Inflammatory macrophage (primary cell): ENCODE data around the gene ZNF319.

ENCODE experiments used
- DNase-seq, 2 donors: peaks; one replicate each; pipeline ENCODE4 v3.0.0-alpha.2; 2020 to 2022
- total RNA-seq, 18 experiments: gene quantifications; one replicate each; lab custom pipeline; 2026; ENCODE audit warnings: mixed read lengths in 6 of 18, inconsistent platforms in 2 of 18; lab: John Stamatoyannopoulos, UW

ZNF319 gene
- total RNA-seq, result 0.88 to 13.6 (median 7.7) reads per million in 18 experiments

DNA sequence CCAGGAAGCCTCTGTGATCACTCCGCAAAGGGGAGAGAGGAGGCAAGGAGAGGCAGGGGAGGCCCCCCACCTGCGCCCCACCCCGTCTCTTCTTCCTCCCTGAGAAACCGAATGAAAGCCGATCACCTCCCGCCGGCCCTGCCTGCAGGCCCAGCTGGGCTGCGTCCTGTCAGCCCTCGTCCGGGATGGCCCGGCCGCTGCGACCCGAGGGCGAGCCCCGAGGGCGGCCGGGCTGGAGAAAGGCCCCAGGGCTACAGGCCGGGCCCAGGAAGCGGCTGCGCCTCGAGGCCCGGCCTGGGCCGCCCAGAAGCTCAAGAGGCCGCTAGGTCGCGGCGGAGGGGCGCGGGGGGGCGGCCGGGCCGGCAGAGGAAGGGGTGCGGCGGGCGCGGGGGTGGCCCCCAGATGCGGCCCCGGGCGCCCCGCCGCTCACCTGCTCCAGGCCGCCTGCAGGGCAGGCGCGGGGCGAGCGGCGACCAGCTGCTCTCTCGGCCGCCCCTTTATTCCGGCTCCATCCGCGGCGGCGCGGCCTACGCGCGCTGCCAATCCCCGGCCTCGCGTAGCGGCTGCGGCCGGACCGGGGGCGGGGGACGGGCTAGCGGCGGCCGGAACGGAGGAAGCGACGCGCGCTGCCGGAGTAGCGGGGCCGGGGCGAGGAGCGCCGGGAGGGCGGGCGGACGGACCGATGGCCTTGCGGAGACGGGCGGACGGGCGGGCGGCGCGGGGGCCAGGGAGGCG lies at the start of gene ZNF319:
TSS of gene ZNF319 (minus strand) at position 702 of the 735 bp plus-strand sequence. CDS start 2,407 bp downstream, outside the sequence.
- no peak for DNase-seq

DNA sequence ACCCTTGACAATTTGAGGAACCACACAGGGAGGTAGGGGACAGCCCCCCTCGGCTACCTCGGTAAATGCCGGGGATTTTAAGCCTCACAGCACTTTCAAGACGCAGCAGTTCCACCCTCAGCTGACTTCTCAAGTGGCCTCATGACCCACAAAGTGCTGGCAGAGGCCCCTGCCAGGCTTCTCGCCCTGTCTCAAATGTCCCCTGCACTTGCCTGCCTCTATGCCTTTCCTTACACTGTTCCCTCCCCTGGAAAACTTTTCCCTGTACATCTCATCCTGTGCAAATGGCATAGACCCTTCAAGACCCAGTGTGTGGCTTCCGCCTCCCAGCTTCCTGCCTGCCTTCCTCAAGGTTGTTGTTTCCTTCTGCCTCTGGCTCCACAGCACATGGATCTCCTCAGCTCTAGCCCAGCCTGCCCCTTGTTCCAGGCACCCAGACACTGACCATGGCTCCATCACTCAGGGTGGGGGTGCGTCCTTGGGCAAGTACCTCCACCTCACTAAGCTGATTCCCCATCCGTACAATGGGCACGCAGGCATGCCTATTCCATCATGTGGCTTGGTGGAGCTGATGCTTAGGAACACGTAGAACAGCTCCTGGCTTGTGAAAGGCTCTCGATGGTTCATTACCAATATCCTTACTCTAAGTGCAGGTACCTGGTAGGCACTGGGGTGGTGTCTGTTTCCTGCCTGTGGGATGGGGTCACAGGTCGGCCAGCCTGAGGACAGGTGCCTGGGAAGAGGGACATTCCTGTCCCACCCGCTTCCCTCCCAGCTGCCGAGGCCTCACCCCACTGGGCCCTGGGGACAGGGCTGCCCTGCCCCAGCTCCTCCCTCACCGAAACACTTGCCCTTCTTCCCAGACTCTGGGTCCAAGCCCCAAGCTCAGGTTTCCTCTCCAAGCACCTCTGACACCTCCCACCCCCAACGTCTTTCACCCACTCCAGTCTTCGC lies 49.0 kb upstream of the ZNF319 start:
- DNase-seq, result no peak

DNA sequence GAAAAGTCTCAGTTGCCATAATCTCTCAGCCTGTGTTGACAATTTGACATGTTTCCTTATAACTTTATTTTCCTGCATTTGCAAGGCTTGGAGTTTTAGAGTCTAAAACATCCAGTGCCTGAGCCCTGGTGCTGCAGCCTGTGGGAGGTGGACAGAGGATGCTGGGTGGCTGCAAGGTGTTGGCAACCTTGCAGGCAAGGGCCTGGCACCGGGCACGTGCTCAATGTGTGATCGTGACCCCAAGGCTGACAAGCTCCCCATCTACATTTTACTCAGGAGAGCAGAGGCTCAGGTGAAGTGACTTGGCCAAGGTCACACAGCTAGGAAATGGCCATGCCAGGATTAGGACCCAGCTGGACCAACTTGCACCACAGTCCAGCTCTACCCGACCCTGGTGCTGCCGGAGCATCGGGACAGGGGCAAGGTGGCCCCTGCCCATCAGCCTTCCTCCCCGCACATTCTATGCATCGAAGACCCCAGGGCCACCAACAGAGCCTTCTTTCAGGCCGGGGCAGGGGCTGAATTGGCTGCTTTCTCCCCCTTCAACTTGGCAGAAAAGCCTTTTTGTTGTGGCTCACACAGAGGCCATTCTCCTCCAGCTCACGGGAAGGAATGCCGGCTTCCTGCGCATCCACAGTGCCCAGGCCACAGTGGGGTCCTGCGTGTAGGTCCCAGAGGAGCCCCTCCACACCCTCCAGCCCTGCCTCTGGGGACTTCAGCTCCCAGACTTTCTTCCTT lies 48.2 kb upstream of the ZNF319 start:
- DNase-seq, result no peak

DNA sequence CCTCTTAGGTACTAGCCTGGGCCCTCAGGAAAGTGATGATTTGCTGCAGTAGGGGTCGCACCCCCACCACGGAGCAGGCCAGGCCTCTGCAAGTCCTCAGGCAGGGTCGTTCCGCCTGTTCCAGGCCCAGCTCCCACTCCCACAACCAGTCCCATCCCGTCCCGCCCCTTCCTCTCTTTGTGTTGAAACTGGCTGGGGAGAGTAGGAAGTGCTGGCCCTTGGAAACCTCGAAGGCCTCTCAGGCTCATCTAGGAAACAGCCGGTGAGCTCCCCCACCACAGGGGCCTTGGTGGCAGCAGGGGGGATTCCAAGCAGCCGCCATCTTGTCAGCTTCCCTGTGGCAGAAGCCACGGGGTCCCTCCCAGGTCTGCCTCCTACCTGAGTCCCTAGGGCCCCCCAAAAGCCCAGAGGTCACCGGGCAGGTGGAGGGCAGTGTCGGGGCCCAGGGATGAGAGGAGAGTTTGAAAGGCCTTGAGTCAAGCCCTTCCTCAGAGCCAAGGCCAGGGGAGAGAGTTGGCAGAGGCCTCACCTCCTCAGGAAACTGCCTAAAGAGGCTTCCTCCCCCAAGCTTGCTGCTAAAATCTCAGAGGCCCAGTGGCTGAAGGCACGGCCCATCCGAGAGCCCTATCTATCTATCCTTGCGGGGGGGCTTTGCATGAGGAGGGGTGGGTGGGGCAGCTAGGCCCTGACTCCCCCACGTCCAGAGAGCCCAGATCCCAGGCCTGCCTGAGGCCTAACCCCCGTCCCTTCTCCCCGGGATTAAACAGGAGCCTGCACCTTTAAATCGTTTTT lies 47.3 kb upstream of the ZNF319 start:
- no peak for DNase-seq

DNA sequence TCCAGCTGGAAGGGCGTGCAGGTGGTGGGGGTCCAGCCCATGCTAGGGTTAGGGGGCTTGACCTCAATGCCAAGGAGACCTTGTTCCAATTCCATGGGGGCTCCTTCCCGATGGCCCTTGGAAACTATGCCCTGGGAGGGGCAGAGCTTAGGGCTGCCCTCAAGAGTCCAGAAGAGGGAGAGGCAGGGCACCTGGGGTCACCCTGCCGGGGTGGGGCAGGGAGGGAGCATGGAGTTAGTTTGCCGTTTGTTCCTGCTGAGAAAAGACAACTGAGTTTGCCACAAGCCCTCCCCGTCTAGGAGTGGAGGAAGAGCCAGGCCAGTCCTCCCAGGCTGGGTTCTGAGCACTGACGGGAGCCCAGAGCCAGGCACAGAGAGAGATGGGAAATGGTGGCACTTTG lies 46.5 kb upstream of the ZNF319 start:
- no peak for DNase-seq

DNA sequence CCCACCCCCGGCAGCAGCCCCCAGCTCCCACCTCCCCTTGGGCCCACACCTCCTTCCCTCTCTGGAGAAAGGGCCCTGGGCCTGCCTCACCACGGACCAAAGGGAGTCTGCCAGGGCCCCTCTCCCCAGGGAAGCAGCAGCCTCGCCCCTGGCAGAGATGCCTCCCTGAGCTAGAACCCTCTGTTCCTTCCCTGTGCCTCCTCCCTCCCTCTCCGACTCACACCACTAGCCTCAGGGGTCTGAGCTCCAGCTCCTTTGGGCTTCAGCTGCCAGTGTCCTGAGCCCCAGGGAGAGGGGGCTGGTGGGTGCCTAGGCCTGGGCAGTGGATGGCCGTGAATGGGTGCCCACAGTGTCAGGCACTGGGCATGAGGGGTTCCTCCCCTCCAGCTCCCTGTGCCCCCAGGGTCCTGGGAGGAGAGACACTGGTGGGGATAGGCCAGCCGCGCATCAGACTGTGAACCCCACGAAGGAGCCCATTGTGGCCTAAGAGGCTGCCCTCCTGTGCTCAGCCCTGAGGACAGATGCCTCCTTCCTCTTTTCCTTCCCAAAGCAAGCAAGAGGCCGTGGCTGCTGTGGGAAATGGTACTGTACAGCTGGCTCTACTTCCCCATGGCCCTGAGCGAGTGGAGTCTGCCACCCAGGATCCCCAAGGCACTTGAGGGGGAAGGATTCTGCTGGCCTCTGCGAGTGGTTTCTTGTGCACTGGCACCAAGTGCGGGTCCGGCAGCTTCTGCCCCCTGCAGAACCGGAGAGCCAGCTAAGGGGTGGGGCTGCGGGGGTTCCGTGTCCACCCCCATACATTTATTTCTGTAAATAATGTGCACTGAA lies 45.8 kb upstream of the ZNF319 start:
- DNase-seq, result peak; percentile 50 to 78

DNA sequence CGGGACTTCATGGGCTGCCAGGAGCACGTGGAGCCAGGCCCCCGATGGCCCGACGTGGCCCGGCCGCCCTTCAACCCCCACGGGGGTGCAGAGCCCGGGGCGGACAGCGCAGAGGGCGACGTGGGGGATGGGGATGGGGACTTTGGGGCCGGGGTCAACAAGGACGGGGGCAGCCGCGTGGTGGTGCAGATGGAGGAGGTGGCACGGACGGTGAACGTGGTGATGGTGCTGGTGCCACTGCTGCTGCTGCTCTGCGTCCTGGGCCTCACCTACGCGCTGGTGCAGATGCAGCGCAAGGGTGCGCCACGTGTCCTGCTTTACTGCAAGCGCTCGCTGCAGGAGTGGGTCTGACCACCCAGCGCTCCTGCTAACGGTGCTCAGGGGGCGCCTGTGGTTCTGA lies 44.6 kb upstream of the ZNF319 start:
- no peak for DNase-seq

DNA sequence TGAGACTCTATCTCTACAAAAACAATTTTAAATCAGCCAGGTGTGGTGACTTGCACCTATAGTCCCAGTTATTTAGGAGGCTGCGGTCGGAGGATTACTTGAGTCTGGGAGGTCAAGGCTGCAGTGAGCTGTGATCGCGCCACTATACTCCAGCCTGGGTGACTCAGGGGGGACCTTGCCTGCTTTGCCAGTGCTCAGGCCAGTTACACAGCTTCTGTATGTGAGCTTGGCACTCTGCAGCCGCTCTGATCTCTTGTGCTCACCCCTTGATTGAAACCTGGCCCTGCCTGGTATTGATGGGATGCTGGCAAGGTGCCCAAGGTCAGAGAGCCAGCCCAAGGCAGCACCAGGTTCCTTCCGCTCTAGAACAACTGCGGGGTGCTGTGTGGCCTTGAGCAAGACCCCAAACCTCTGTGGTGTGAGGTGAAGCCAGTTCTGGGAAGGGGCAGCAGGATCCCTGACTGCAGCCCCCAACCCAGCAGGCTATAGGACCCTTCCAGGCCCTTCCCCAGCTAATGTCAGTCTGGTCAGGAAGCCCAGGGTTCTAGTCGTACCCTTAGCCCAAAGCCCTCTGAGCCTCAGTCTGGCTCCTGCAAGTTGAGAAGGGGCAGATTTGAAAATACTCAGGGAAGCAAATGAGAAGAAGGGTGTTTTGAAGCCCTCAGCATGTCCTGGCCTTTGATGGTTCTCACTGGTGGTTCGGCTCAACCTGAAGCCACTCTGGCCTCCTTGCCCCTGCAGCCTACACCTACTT lies 44.0 kb upstream of the ZNF319 start:
- no peak for DNase-seq

DNA sequence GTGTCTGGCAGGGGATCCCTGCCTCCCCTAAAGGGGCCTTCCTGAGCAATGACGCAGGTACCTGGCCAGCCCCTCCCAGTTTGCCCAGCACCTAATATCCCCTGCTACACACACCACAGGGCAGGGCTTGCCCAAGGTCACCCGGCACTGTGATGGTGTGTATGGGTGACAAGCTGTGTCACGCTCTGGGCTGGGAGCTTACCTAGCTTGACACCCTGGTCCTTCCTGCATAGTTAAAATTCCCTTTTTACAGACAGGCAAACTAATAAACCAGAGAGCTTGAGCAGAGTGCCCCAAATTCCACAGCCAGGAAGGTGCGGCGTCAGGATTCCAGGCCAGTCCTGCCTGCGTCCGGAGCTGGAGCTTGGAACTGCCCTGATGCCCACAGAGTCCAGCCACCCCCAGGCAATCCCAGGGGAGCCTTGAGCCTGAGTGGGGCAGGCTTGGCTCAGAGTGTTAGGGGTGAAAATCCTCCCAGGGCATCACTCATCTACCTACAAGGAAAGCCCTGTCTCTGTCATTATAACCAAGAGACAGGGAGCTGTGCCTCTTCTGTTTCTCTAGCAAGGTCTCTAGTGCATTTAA lies 43.2 kb upstream of the ZNF319 start:
- no peak for DNase-seq

DNA sequence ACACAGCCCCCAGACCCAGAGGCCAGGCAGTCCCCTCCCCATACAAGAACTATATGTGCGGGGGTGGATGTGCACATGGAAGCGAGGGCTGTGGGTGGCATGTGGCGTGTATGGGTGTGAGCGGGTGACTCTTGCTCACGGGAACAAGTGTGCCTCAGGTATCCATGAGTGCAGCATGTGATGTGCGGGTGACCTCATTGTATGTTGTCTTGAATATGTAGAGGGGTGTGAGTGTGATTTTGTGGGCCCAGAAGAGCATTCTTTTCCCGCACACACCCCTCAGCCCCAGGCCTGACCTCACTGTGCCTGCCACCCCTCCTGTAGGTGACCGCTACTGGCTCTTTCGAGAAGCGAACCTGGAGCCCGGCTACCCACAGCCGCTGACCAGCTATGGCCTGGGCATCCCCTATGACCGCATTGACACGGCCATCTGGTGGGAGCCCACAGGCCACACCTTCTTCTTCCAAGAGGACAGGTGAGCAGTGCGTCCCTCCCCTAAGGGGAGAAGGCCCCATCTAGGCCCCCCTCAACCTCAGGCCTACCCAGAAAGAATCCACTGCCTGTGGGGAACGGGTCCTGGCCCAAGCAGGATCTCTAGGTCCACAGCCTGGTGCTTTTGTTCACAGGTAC lies 42.5 kb upstream of the ZNF319 start:
- no peak for DNase-seq

DNA sequence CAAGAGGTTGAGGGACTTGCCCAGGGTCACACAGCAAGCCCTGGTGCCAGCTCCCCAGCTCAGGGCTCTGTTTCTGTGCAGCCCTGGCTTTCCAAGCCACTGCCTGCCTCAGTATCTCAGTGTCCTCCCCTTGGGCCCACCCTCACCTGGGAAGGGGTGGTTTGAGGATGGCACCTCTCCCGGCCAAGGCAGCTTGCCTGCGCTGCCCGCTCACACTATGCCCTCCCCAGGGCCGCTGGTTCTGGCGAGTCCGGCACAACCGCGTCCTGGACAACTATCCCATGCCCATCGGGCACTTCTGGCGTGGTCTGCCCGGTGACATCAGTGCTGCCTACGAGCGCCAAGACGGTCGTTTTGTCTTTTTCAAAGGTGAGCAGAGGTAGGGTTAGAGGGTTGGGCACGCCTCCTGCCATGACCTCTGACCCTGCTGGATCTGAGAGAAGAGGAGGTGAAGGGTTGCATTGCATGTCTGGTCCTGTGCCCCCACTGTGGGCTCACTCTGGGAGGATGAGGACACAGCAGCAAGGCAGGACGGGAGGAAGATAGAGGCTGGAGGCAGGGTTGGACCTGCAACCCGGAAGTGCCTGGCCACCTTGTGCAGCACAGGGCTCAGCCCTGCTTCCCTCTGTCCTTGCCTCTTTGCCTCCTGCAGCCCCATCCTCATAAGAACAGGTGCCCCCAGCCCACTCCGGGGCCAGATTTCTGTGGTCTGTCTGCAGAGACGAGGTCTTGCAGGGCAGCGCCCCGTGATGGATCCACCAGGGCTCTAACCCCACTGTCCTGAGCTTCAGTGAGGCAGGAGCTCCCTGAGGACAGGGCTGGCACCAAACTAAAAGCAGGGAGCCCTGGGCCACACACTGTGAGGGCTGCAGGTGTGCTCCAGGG lies 41.8 kb upstream of the ZNF319 start:
- DNase-seq, result no peak

DNA sequence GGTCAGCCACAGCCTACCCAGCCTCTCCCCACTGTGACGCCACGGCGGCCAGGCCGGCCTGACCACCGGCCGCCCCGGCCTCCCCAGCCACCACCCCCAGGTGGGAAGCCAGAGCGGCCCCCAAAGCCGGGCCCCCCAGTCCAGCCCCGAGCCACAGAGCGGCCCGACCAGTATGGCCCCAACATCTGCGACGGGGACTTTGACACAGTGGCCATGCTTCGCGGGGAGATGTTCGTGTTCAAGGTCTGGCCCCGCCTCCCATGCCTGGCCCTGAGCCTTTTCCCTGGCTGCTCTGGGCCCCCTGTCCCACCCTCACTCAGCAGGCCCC lies 41.1 kb upstream of the ZNF319 start:
- DNase-seq, result no peak

DNA sequence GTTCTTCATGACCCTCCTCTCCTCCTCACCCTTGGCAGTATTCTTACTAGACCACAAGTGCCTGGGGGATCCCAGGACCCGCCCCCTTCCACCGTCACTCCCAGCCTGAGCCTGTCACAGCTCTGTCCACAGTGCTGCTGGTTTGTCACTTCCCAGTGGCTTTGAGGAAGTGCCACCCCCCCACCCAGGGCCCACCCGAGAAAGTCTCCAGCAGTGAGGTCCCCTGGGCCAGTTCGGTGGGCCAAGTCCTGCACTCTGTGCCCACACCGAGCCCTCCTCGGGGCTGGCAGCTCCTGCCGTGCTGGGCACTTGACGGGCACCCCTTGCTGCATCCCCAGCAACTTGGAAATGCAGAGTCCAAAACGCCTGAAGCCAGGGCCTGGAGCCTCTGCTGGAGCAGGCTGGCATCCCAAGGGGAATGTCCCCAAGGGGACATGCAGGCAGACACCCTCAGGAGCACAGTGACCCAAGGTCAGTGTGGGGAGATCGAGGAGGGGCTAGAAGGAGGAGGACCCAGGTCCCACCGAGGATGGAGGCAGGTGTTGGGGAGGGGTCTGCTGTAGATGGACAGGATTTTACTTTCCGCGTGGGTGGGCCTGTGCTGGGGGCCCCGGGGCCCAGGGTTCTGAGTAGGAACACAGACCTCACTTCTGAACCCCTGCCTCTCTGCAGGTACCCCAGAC lies 40.6 kb upstream of the ZNF319 start:
- no peak for DNase-seq

DNA sequence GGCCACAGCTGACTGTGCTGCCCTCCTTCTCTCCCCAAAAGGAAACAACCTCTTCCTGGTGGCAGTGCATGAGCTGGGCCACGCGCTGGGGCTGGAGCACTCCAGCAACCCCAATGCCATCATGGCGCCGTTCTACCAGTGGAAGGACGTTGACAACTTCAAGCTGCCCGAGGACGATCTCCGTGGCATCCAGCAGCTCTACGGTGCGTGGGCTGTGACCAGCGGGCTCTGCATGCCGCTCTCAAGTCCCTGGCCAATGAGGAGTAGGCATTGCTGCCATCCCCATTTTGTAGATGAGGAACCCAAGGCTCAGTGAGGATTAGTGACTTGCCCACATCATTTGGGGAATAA lies 40.0 kb upstream of the ZNF319 start:
- DNase-seq, result no peak

DNA sequence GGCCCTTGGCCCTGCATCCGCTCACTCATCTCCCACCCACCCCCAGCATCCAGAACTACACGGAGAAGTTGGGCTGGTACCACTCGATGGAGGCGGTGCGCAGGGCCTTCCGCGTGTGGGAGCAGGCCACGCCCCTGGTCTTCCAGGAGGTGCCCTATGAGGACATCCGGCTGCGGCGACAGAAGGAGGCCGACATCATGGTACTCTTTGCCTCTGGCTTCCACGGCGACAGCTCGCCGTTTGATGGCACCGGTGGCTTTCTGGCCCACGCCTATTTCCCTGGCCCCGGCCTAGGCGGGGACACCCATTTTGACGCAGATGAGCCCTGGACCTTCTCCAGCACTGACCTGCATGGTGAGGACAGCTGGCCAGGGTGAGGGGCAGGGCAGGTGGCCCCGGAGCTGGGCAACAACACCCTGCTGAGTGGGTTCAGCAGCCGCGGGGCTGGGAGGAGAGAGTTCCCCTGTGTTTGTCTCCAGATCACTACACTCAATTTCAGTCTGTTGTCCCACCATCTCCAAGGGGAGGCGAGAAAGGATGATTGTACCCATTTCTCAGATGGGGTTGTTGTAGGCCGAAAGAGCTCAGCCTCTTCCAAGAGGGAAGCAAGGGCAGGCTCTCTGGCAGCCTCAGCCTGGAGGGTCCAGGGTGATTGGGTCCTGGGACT lies 39.5 kb upstream of the ZNF319 start:
- no peak for DNase-seq

DNA sequence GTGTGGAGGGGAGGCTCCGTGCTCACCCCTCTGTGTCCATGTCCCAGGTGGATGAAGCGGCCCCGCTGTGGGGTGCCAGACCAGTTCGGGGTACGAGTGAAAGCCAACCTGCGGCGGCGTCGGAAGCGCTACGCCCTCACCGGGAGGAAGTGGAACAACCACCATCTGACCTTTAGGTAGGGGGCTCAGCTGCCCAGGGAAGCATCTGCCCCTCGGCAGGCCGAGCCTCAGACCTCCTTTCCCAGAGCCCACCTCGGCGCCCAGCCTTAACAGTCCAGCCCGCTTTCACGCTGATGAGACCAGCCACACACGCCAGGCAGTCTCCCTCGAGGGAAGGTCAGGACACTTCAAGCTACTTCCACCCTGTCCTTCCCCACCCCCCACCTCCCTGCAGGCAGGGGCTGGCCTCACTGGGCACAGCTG lies 37.8 kb upstream of the ZNF319 start:
- no peak for DNase-seq

DNA sequence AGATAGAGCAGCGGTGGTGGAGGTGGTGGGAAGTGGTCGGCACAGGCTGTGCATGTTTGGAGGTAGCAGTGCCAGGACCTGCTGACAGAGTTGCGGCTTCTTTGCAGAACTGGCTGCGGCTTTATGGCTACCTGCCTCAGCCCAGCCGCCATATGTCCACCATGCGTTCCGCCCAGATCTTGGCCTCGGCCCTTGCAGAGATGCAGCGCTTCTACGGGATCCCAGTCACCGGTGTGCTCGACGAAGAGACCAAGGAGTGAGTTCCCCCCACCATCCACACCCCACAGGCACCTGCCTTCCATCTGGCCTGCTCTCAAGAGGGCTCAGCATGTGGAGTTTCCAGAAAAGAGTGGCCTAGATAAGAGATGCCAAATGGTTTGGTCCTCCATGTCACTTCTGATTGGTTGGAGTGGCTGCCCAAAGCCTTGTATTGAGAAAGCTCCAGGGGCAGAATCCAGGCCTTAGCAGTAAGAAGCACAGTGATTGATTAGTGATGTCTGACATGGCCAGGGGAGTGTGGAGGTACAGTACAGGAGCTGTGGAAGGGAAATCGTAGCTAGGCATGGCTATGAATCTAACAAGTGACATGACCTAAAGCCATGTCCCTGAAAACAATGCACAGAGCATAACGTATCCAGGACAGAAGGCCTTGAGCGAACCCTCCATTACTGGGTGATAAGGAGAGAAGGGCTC lies 37.0 kb upstream of the ZNF319 start:
- DNase-seq, result no peak
